Loucy (cell line): ENCODE data around the gene SLC4A5.
"Not testable (repeated sequence)": the region's sequence is repeated elsewhere in the genome, so short reads cannot be mapped to it uniquely, and the experiment has no call there.

ENCODE experiments used
- H2AFZ ChIP-seq: fragments of 200-600 bp; sonication (generic); 2 replicates; pipeline ENCODE4 v1.6.0; 2016; ENCODE audit warnings: antibody characterized with exemption, mild to moderate bottlenecking, low read length, moderate library complexity
- H3F3A ChIP-seq: fragments of 200-600 bp; 2 replicates; pipeline ENCODE4 v1.6.0; 2016; ENCODE audit warnings: antibody characterized with exemption, low read depth, mild to moderate bottlenecking
- H3K27me3 ChIP-seq: fragments of 200-600 bp; sonication (generic); 2 replicates; pipeline ENCODE4 v1.6.1; 2014; ENCODE audit warnings: low read length, mild to moderate bottlenecking; ENCODE audit not compliant: insufficient read depth, poor library complexity, severe bottlenecking
- H3K36me3 ChIP-seq: fragments of 200-600 bp; sonication (generic); 2 replicates; pipeline ENCODE4 v1.6.1; 2016; ENCODE audit warnings: low read length; ENCODE audit not compliant: insufficient read depth
- H3K4me1 ChIP-seq: fragments of 200-600 bp; sonication (generic); 2 replicates; pipeline ENCODE4 v1.5.1; 2014; ENCODE audit warnings: low read length, mild to moderate bottlenecking; ENCODE audit not compliant: insufficient read depth, poor library complexity, severe bottlenecking
- H3K4me2 ChIP-seq: fragments of 200-600 bp; sonication (generic); 2 replicates; pipeline ENCODE4 v1.6.0; 2014; ENCODE audit warnings: antibody characterized with exemption, low read length, low read depth, mild to moderate bottlenecking; ENCODE audit not compliant: poor library complexity, severe bottlenecking
- H3K4me3 ChIP-seq: fragments of 200-600 bp; sonication (generic); 2 replicates; pipeline ENCODE4 v1.5.1; 2014; ENCODE audit warnings: low read length, mild to moderate bottlenecking, mixed read lengths; ENCODE audit not compliant: poor library complexity, severe bottlenecking
- H3K79me2 ChIP-seq: fragments of 200-600 bp; sonication (generic); 2 replicates; pipeline ENCODE4 v1.6.1; 2014; ENCODE audit warnings: low read length; ENCODE audit not compliant: insufficient read depth
- H3K9ac ChIP-seq: fragments of 200-600 bp; sonication (generic); 2 replicates; pipeline ENCODE4 v1.6.0; 2014; ENCODE audit warnings: mild to moderate bottlenecking, low read depth, low read length, moderate library complexity; ENCODE audit not compliant: poor library complexity, severe bottlenecking
- H3K9me2 ChIP-seq: fragments of 200-600 bp; sonication (generic); replicated peaks from 2 replicates; pipeline ENCODE4 v1.6.1; 2016; ENCODE audit warnings: low read depth, low read length, mixed read lengths
- H3K9me3 ChIP-seq: fragments of 200-600 bp; sonication (generic); 2 replicates; pipeline ENCODE4 v1.6.1; 2014; ENCODE audit warnings: mild to moderate bottlenecking, antibody characterized with exemption, low read length, low read depth; ENCODE audit not compliant: insufficient read depth
- H4K20me1 ChIP-seq: fragments of 200-600 bp; sonication (generic); 2 replicates; pipeline ENCODE4 v1.6.0; 2014; ENCODE audit warnings: antibody characterized with exemption, low read length, mild to moderate bottlenecking; ENCODE audit not compliant: insufficient read depth, poor library complexity, severe bottlenecking
- EZH2phosphoT487 ChIP-seq: fragments of 200-600 bp; IDR thresholded peaks from 2 replicates; pipeline ENCODE4 v1.6.1; 2018; ENCODE audit warnings: antibody characterized with exemption, mild to moderate bottlenecking, moderate library complexity, borderline replicate concordance
- TF ChIP-seq, protein P1 (sequence below): fragments of 200-600 bp; sonication (generic); conservative IDR thresholded peaks from 2 replicates; pipeline ENCODE4 v1.5.1; 2014; ENCODE audit warnings: mild to moderate bottlenecking, antibody characterized with exemption, low read length

The SLC4A5 gene

DNA sequence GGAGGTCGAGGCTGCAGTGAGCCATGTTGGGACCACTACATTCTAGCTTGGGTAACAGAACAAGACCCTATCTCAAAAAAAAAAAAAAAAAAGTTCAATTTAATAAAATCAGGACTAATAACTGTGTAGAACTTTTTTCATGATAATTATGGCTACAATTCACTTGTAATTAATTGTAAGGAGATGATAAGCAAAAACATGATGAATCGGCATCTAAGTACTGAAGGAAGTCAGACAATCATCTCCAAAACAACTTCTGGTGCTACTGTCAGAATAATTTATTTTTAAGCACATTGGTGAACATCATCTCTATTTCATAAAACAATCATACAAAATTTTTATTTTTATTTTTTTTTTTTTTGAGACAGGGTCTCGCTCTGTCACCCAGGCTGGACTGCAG is 154.5 kb downstream of the SLC4A5 start:
- Histone ChIP-seq H3K27me3 (no peaks in the 10 kb centered on the region), H3K4me1 (no peaks in the 10 kb centered on the region), H3K4me2 (no peak overlapping the region), H3K79me2 (no peaks in the 10 kb centered on the region), H4K20me1 (no peaks in the 10 kb centered on the region), H3K4me3 (no peak overlapping the region), H2AFZ (no peak overlapping the region), H3F3A (no peaks in the 10 kb centered on the region), H3K9me3 (no peaks in the 10 kb centered on the region), H3K9me2 (no peaks in the 10 kb centered on the region), H3K36me3 (no peaks in the 10 kb centered on the region), H3K9ac (no peak overlapping the region)
- no peak for TF ChIP-seq EZH2phosphoT487
- TF ChIP-seq, protein P1, sequence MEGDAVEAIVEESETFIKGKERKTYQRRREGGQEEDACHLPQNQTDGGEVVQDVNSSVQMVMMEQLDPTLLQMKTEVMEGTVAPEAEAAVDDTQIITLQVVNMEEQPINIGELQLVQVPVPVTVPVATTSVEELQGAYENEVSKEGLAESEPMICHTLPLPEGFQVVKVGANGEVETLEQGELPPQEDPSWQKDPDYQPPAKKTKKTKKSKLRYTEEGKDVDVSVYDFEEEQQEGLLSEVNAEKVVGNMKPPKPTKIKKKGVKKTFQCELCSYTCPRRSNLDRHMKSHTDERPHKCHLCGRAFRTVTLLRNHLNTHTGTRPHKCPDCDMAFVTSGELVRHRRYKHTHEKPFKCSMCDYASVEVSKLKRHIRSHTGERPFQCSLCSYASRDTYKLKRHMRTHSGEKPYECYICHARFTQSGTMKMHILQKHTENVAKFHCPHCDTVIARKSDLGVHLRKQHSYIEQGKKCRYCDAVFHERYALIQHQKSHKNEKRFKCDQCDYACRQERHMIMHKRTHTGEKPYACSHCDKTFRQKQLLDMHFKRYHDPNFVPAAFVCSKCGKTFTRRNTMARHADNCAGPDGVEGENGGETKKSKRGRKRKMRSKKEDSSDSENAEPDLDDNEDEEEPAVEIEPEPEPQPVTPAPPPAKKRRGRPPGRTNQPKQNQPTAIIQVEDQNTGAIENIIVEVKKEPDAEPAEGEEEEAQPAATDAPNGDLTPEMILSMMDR = no peak

GRCh38 chr2:74188018-74188601 is 155.1 kb downstream of the SLC4A5 start:
- H3K4me3 ChIP-seq = no peak overlapping the region
- H3K79me2 ChIP-seq = no peaks in the 10 kb centered on the region
- no peaks in the 10 kb centered on the region for H3K4me1 ChIP-seq
- no peaks in the 10 kb centered on the region for H3K27me3 ChIP-seq
- H3K36me3 ChIP-seq = no peaks in the 10 kb centered on the region
- H3F3A ChIP-seq = no peaks in the 10 kb centered on the region
- TF ChIP-seq, protein P1 = no peak
- TF ChIP-seq EZH2phosphoT487 = no peak
- no peak overlapping the region for H3K9ac ChIP-seq
- no peaks in the 10 kb centered on the region for H3K9me3 ChIP-seq
- H3K4me2 ChIP-seq = no peak overlapping the region
- no peaks in the 10 kb centered on the region for H3K9me2 ChIP-seq
- H4K20me1 ChIP-seq = no peaks in the 10 kb centered on the region
- no peak overlapping the region; the same call in 1 of the 2 replicates for H2AFZ ChIP-seq

DNA sequence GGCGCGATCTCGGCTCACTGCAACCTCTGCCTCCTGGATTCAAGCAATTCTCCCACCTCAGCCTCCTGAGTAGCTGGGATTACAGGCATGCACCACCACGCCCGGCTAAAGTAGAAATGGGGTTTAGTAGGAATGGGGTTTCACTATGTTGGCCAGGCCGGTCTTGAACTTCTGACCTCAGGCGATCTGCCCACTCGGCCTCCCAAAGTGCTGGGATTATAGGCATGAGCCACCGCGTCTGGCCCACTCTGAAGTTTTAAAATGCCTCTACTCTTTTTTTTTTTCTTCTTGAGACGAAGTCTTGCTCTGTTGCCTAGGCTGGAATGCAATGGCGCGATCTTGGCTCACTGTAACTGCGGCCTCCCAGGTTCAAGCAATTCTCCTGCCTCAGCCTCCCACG is 156.5 kb downstream of the SLC4A5 start:
- not testable (repeated sequence) for H3K9me2 ChIP-seq, H3K4me1 ChIP-seq

DNA sequence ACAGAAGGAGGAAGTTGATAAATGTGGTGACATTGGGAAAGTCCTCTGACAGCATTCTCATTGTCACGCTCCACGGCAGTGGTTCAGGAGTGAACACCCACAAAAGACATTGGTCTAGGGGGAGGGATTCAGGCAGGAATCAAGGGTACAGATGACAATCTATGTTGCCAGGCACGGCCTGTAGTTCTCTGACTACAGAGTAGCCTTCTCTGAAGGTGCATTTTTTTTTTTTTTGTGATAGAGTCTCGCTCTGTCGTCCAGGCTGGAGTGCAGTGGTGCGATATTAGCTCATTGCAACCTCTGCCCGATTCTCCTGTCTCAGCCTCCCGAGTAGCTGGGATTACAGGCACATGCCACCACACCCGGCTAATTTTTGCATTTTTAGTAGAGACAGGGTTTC is 157.2 kb downstream of the SLC4A5 start:
- H3K4me2 ChIP-seq = no peak overlapping the region
- H3K9me3 ChIP-seq = no peaks in the 10 kb centered on the region
- H3K36me3 ChIP-seq = no peaks in the 10 kb centered on the region
- H3K9me2 ChIP-seq = no peaks in the 10 kb centered on the region
- no peak overlapping the region for H3K4me3 ChIP-seq
- no peaks in the 10 kb centered on the region for H3F3A ChIP-seq
- H3K79me2 ChIP-seq = no peaks in the 10 kb centered on the region
- no peaks in the 10 kb centered on the region for H3K27me3 ChIP-seq
- TF ChIP-seq, protein P1 = no peak
- H2AFZ ChIP-seq = no peak overlapping the region
- no peaks in the 10 kb centered on the region for H3K4me1 ChIP-seq
- no peaks in the 10 kb centered on the region for H4K20me1 ChIP-seq
- no peak overlapping the region for H3K9ac ChIP-seq

More for the DNA sequence above, 156.5 kb downstream of the SLC4A5 start:
- not testable (repeated sequence) for H2AFZ ChIP-seq, H3K27me3 ChIP-seq, H3K9me3 ChIP-seq, H3K36me3 ChIP-seq, H3K4me2 ChIP-seq, H3K79me2 ChIP-seq, H3K9ac ChIP-seq, H3F3A ChIP-seq, H3K4me3 ChIP-seq, H4K20me1 ChIP-seq
